C4-2B (cell line): ENCODE results near the gene BTNL9.
"Not testable (repeated sequence)": the region's sequence is repeated elsewhere in the genome, so short reads cannot be mapped to it uniquely, and the experiment has no call there.

Experiments
- ZFX ChIP-seq: fragments of 450-650 bp; IDR thresholded peaks from 2 replicates; pipeline ENCODE4 v1.6.1; 2017
- TF ChIP-seq, protein P1 (sequence below): fragments of 450-650 bp; conservative IDR thresholded peaks from 2 replicates; pipeline ENCODE4 v1.5.1; 2017; ENCODE audit warnings: mild to moderate bottlenecking

DNA sequence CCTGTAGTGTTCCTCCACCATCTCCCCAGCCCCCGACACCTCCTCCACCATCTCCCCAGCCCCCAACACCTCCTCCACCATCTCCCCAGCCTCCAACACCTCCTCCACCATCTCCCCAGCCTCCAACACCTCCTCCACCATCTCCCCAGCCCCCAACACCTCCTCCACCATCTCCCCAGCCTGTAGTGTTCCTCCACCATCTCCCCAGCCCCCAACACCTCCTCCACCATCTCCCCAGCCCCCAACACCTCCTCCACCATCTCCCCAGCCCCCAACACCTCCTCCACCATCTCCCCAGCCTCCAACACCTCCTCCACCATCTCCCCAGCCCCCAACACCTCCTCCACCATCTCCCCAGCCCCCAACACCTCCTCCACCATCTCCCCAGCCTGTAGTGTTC, 5.8 kb downstream of the BTNL9 start:
- TF ChIP-seq, protein P1, sequence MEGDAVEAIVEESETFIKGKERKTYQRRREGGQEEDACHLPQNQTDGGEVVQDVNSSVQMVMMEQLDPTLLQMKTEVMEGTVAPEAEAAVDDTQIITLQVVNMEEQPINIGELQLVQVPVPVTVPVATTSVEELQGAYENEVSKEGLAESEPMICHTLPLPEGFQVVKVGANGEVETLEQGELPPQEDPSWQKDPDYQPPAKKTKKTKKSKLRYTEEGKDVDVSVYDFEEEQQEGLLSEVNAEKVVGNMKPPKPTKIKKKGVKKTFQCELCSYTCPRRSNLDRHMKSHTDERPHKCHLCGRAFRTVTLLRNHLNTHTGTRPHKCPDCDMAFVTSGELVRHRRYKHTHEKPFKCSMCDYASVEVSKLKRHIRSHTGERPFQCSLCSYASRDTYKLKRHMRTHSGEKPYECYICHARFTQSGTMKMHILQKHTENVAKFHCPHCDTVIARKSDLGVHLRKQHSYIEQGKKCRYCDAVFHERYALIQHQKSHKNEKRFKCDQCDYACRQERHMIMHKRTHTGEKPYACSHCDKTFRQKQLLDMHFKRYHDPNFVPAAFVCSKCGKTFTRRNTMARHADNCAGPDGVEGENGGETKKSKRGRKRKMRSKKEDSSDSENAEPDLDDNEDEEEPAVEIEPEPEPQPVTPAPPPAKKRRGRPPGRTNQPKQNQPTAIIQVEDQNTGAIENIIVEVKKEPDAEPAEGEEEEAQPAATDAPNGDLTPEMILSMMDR: not testable (repeated sequence)
- TF ChIP-seq ZFX: not testable (repeated sequence)
